HepG2 (cell line): ENCODE results near the gene SMIM24. TPM values are rescaled to one million over a fixed set of nuclear protein-coding genes. Genes with fewer than 3 reads are reported as not detected.

Source experiments
- DNMT1 ChIP-seq: sonication (generic); formaldehyde crosslinking; IDR thresholded peaks from 2 replicates; pipeline ENCODE4 v1.5.1; 2020; ENCODE audit warnings: mild to moderate bottlenecking, missing genetic modification reagents
- FOXJ3 ChIP-seq: sonication (generic); formaldehyde crosslinking; IDR thresholded peaks from 2 replicates; pipeline ENCODE4 v1.4.0; 2020; ENCODE audit warnings: missing genetic modification reagents, mild to moderate bottlenecking, borderline replicate concordance
- GABPA ChIP-seq, 2 experiments: IDR thresholded peaks; 2 replicates each; pipeline ENCODE4 v1.6.1; 2011 to 2016; ENCODE audit warnings: low read depth in 2 of 2, low read length in 1 of 2, missing biosample characterization in 1 of 2, missing genetic modification characterization in 1 of 2
- MAF1 ChIP-seq: sonication (generic); formaldehyde crosslinking; IDR thresholded peaks from 2 replicates; pipeline ENCODE4 v1.5.0; 2020; ENCODE audit warnings: missing genetic modification reagents, borderline replicate concordance
- MIXL1 ChIP-seq: IDR thresholded peaks from 2 replicates; pipeline ENCODE4 v1.6.1; 2016
- MXI1 ChIP-seq: IDR thresholded peaks from 3 replicates; pipeline ENCODE4 v1.6.1; 2012; ENCODE audit warnings: low read depth, low read length, inconsistent platforms, borderline replicate concordance
- POLR2AphosphoS2 ChIP-seq: IDR thresholded peaks from 2 replicates; pipeline ENCODE4 v1.6.1; 2011; ENCODE audit warnings: low read depth, low read length, improper control_type of control experiment
- SRSF4 ChIP-seq: fragments of 200-400 bp; formaldehyde crosslinking; IDR thresholded peaks from one replicate; pipeline ENCODE4 v1.6.1; 2018; ENCODE audit warnings: mild to moderate bottlenecking, low read depth, low read length, moderate library complexity; ENCODE audit not compliant: poor library complexity, severe bottlenecking
- TBP ChIP-seq: sonication (generic); formaldehyde crosslinking; IDR thresholded peaks from 2 replicates; pipeline ENCODE4 v1.5.0; 2020; ENCODE audit warnings: missing genetic modification reagents
- TCF7L2 ChIP-seq: IDR thresholded peaks from 2 replicates; pipeline ENCODE4 v1.6.1; 2011; ENCODE audit warnings: mild to moderate bottlenecking, low read depth, low read length, moderate library complexity
- ZBTB7A ChIP-seq: sonication (generic); formaldehyde crosslinking; IDR thresholded peaks from 2 replicates; pipeline ENCODE4 v1.8.0; 2022; ENCODE audit warnings: mild to moderate bottlenecking, missing genetic modification reagents
- ZFAT ChIP-seq: sonication (generic); formaldehyde crosslinking; conservative IDR thresholded peaks from 2 replicates; pipeline ENCODE4 v1.8.1; 2023; ENCODE audit warnings: missing genetic modification reagents, inconsistent platforms
- ZMYM3 ChIP-seq: sonication (generic); formaldehyde crosslinking; IDR thresholded peaks from 2 replicates; pipeline ENCODE4 v1.5.1; 2020; ENCODE audit warnings: mild to moderate bottlenecking, missing genetic modification reagents
- ZNF17 ChIP-seq: sonication (generic); formaldehyde crosslinking; IDR thresholded peaks from 2 replicates; pipeline ENCODE4 v1.5.0; 2020; ENCODE audit warnings: mild to moderate bottlenecking, missing genetic modification reagents
- ZNF20 ChIP-seq: sonication (generic); formaldehyde crosslinking; IDR thresholded peaks from 2 replicates; pipeline ENCODE4 v1.4.0; 2020; ENCODE audit warnings: mild to moderate bottlenecking, moderate library complexity, missing genetic modification reagents
- ZNF383 ChIP-seq: sonication (generic); formaldehyde crosslinking; IDR thresholded peaks from 2 replicates; pipeline ENCODE4 v1.4.0; 2020; ENCODE audit warnings: missing genetic modification reagents, mild to moderate bottlenecking, borderline replicate concordance
- ZNF441 ChIP-seq: sonication (generic); formaldehyde crosslinking; IDR thresholded peaks from 2 replicates; pipeline ENCODE4 v1.7.0; 2021; ENCODE audit warnings: missing genetic modification reagents, borderline replicate concordance
- ZNF775 ChIP-seq: sonication (generic); formaldehyde crosslinking; IDR thresholded peaks from 2 replicates; pipeline ENCODE4 v1.4.0; 2020; ENCODE audit warnings: missing genetic modification reagents, mild to moderate bottlenecking, moderate library complexity, borderline replicate concordance
- ZNF850 ChIP-seq: sonication (generic); formaldehyde crosslinking; conservative IDR thresholded peaks from 2 replicates; pipeline ENCODE4 v1.9.0; 2021; ENCODE audit warnings: mild to moderate bottlenecking, missing genetic modification reagents
- polyA plus RNA-seq, 8 experiments: library from polyadenylated mRNA; depleted of rRNA in 3 of 8; stranded (reverse) in 7 of 8; unstranded in 1 of 8; fragments of >200 nt; fragmentation: Illumina TruSeq in 4 of 8; extraction: Trizol in 4 of 8; gene quantifications; 2 replicates each; pipeline versions ENCODE4 v1.2.1 to v1.2.3, GENCODE V29; 2011 to 2016; ENCODE audit warnings: low read depth in 4 of 8, missing spikeins in 1 of 8, mixed read lengths in 1 of 8; ENCODE audit not compliant: insufficient read depth in 1 of 8
- total RNA-seq, 5 experiments: library from RNA; depleted of rRNA; stranded (reverse); fragments of >200 nt; fragmentation: Illumina TruSeq; extraction: Trizol; gene quantifications; 2 replicates each; pipeline ENCODE4 v1.2.3, GENCODE V29; 2016; ENCODE audit warnings: low read depth in 1 of 5
- TF ChIP-seq, protein P1 (sequence below): sonication (generic); formaldehyde crosslinking; IDR thresholded peaks from 2 replicates; pipeline ENCODE4 v1.9.0; 2021; ENCODE audit warnings: missing genetic modification reagents, borderline replicate concordance
- TF ChIP-seq, protein P2 (sequence below): sonication (generic); formaldehyde crosslinking; IDR thresholded peaks from 2 replicates; pipeline ENCODE4 v1.4.0; 2020; ENCODE audit warnings: mild to moderate bottlenecking, missing genetic modification reagents
- TF ChIP-seq, protein P3 (sequence below): sonication (generic); formaldehyde crosslinking; IDR thresholded peaks from 2 replicates; pipeline ENCODE4 v1.8.0; 2022; ENCODE audit warnings: low read depth, missing genetic modification reagents

SMIM24 gene
- total and polyA plus RNA-seq, 2 of the 13 experiments (the other 11 are each of a cell fraction or from before 2014, with no cell fraction given), result 11.2 to 70.6 TPM

DNA sequence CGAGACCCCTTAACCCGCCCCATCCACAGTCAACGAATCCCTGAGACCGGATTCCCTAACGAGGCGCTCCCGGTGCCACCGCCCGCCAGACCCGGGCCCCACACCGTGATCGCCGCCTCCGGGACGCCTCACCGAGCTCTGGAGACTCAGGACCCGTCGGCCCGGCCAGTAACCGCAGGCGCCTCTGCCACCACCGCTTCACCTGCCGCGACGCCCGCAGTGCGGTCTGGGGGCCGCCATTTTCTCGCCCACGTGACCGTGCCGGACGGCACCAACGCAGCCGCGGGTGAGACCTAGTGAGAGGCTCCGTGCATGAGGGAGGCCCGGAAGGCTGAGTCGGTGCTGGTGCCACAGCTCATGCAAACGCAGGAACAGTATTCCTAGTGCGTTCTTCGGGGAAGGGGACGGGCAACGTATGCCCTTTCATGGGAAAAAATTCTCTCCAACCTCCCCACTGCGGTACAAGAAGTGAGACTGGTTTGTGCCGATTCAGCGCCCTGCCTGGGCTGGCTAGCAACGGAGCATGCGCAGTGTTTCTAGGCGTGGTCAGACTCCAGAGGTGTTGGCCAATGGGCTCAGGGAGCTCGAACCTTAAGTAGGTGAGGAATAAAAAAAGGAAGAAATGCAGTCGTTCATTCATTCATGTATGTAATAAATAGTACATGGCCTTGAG is 20.2 kb upstream of the SMIM24 start, which contains the start of gene DOHH (continued):
- TF ChIP-seq ZNF20 (CRISPR knock-in tag) (no peak), ZFAT (CRISPR knock-in tag) (no peak), SRSF4 (no peak), MXI1 (peak; percentile 93; the same call in 1 of the 3 replicates), ZNF850 (CRISPR knock-in tag) (no peak), ZBTB7A (CRISPR knock-in tag) (no peak), MAF1 (no peak; the same call in 1 of the 2 replicates), MIXL1 (no peak), GABPA (IDR thresholded peaks at IDR 0.05; ENCODE audit: low read depth, low read length) (no peak), GABPA (CRISPR knock-in tag; IDR thresholded peaks at IDR 0.05; ENCODE audit: low read depth) (peak; percentile 37; the same call in 1 of the 2 replicates), TBP (CRISPR knock-in tag) (no peak), ZNF17 (no peak), ZNF775 (CRISPR knock-in tag) (no peak), ZNF383 (CRISPR knock-in tag) (no peak), ZNF441 (CRISPR knock-in tag) (peak; percentile 73; the same call in 1 of the 2 replicates), POLR2AphosphoS2 (no peak), ZMYM3 (CRISPR knock-in tag) (no peak; the same call in 1 of the 2 replicates), TCF7L2 (no peak), FOXJ3 (CRISPR knock-in tag) (no peak), DNMT1 (CRISPR knock-in tag) (no peak)
- TF ChIP-seq, protein P1, sequence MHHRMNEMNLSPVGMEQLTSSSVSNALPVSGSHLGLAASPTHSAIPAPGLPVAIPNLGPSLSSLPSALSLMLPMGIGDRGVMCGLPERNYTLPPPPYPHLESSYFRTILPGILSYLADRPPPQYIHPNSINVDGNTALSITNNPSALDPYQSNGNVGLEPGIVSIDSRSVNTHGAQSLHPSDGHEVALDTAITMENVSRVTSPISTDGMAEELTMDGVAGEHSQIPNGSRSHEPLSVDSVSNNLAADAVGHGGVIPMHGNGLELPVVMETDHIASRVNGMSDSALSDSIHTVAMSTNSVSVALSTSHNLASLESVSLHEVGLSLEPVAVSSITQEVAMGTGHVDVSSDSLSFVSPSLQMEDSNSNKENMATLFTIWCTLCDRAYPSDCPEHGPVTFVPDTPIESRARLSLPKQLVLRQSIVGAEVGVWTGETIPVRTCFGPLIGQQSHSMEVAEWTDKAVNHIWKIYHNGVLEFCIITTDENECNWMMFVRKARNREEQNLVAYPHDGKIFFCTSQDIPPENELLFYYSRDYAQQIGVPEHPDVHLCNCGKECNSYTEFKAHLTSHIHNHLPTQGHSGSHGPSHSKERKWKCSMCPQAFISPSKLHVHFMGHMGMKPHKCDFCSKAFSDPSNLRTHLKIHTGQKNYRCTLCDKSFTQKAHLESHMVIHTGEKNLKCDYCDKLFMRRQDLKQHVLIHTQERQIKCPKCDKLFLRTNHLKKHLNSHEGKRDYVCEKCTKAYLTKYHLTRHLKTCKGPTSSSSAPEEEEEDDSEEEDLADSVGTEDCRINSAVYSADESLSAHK (CRISPR knock-in tag), result no peak
- TF ChIP-seq, protein P2, sequence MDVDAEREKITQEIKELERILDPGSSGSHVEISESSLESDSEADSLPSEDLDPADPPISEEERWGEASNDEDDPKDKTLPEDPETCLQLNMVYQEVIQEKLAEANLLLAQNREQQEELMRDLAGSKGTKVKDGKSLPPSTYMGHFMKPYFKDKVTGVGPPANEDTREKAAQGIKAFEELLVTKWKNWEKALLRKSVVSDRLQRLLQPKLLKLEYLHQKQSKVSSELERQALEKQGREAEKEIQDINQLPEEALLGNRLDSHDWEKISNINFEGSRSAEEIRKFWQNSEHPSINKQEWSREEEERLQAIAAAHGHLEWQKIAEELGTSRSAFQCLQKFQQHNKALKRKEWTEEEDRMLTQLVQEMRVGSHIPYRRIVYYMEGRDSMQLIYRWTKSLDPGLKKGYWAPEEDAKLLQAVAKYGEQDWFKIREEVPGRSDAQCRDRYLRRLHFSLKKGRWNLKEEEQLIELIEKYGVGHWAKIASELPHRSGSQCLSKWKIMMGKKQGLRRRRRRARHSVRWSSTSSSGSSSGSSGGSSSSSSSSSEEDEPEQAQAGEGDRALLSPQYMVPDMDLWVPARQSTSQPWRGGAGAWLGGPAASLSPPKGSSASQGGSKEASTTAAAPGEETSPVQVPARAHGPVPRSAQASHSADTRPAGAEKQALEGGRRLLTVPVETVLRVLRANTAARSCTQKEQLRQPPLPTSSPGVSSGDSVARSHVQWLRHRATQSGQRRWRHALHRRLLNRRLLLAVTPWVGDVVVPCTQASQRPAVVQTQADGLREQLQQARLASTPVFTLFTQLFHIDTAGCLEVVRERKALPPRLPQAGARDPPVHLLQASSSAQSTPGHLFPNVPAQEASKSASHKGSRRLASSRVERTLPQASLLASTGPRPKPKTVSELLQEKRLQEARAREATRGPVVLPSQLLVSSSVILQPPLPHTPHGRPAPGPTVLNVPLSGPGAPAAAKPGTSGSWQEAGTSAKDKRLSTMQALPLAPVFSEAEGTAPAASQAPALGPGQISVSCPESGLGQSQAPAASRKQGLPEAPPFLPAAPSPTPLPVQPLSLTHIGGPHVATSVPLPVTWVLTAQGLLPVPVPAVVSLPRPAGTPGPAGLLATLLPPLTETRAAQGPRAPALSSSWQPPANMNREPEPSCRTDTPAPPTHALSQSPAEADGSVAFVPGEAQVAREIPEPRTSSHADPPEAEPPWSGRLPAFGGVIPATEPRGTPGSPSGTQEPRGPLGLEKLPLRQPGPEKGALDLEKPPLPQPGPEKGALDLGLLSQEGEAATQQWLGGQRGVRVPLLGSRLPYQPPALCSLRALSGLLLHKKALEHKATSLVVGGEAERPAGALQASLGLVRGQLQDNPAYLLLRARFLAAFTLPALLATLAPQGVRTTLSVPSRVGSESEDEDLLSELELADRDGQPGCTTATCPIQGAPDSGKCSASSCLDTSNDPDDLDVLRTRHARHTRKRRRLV (CRISPR knock-in tag), result peak; percentile 73; the same call in 1 of the 2 replicates
- TF ChIP-seq, protein P3, sequence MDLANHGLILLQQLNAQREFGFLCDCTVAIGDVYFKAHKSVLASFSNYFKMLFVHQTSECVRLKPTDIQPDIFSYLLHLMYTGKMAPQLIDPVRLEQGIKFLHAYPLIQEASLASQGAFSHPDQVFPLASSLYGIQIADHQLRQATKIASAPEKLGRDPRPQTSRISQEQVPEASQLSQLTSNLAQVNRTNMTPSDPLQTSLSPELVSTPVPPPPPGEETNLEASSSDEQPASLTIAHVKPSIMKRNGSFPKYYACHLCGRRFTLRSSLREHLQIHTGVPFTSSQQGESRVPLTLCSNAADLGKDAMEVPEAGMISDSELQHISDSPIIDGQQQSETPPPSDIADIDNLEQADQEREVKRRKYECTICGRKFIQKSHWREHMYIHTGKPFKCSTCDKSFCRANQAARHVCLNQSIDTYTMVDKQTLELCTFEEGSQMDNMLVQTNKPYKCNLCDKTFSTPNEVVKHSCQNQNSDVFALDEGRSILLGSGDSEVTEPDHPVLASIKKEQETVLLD (CRISPR knock-in tag), result peak; percentile 78
